Activated naive CD8-positive, alpha-beta T cell treated with anti-CD3 and anti-CD28 coated beads, Interleukin-2, amount 50 U/mL, for 24 hours (primary cell): ENCODE measurements around the gene SYVN1.

Experiments
- ATAC-seq: fragments of 150-1000 bp; cut with Tn5 transposase; one replicate; pipeline ENCODE4 v1.10.0; 2021
- DNase-seq: peaks from one replicate; pipeline ENCODE4 v3.0.0; 2021
- H3K27ac Mint-ChIP-seq: one replicate; pipeline ENCODE4 v1.8.0; 2021; ENCODE audit warnings: mild to moderate bottlenecking, mixed read lengths
- H3K27me3 Mint-ChIP-seq: one replicate; pipeline ENCODE4 v1.8.0; 2021; ENCODE audit warnings: mixed read lengths
- H3K36me3 Mint-ChIP-seq: one replicate; pipeline ENCODE4 v1.8.0; 2021; ENCODE audit warnings: low read depth, mixed read lengths
- H3K4me1 Mint-ChIP-seq: one replicate; pipeline ENCODE4 v1.8.0; 2021; ENCODE audit warnings: mixed read lengths
- H3K4me3 Mint-ChIP-seq: one replicate; pipeline ENCODE4 v1.8.0; 2021; ENCODE audit warnings: mild to moderate bottlenecking, moderate library complexity, mixed read lengths
- H3K9me3 Mint-ChIP-seq: one replicate; pipeline ENCODE4 v1.8.0; 2021; ENCODE audit warnings: mixed read lengths

SYVN1 gene

DNA sequence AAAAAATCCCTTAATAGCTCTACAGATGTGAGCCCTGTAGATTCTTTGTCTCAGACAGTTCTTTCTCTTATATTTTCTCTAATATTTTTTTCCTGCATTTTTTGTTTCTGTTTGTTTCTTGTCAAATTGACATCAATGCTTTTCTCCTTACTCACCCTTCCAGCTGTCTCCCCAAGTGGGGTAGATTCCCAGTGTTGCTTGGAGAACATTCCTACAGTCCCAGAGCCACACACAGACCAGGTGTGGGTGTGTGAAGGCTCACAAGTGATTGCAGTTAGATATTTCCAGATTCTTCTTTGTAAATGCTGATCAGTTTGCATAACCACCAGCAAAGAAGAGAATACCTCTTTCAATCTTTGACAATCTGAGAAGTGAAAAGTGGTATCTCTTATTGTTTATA lies 30.8 kb downstream of the SYVN1 start:
- H3K27ac Mint-ChIP-seq: peak overlapping the region; percentile 7
- no peak for DNase-seq
- no peaks in the 10 kb centered on the region for H3K9me3 Mint-ChIP-seq
- ATAC-seq: no peak
- no peak overlapping the region for H3K4me3 Mint-ChIP-seq
- no peaks in the 10 kb centered on the region for H3K27me3 Mint-ChIP-seq
- peaks cover 2% of the 10 kb centered on the region for H3K4me1 Mint-ChIP-seq
- peaks cover 19% of the 10 kb centered on the region for H3K36me3 Mint-ChIP-seq

GRCh38 chr11:65102142-65103095 lies 31.9 kb downstream of the SYVN1 start:
- DNase-seq: no peak
- Mint-ChIP-seq H3K27ac (no peak overlapping the region), H3K4me3 (no peak overlapping the region), H3K36me3 (peaks cover 21% of the 10 kb centered on the region), H3K9me3 (no peaks in the 10 kb centered on the region), H3K4me1 (peaks cover 4% of the 10 kb centered on the region), H3K27me3 (no peaks in the 10 kb centered on the region)
- no peak for ATAC-seq

- Mint-ChIP-seq H3K27ac (no peak overlapping the region), H3K36me3 (peaks cover 14% of the 10 kb centered on the region), H3K4me3 (no peak overlapping the region), H3K4me1 (peaks cover 12% of the 10 kb centered on the region), H3K9me3 (no peaks in the 10 kb centered on the region), H3K27me3 (no peaks in the 10 kb centered on the region)
- DNase-seq: no peak
- no peak for ATAC-seq
Observed at GRCh38 chr11:65100674-65101350, 33.5 kb downstream of the SYVN1 start.

DNA sequence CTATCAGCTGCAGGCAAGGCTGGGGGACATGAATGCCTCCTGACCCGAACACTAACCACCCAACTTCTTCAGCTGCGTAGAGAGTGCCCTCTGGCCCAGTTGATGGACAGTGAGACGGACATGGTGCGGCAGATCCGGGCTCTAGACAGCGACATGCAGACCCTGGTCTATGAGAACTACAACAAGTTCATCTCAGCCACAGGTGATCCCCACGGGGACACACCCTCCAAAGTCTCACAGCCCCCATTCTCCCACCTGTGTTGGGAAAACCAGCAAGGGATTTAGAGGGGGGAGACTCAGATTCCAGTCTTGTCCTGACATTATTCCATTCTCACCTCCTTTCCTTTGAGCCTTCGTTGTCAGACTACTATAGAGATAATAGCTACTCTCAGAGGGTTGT lies 37.4 kb downstream of the SYVN1 start:
- peaks cover 16% of the 10 kb centered on the region for H3K4me1 Mint-ChIP-seq
- peak overlapping the region; percentile 46 for H3K27ac Mint-ChIP-seq
- ATAC-seq: no peak

GRCh38 chr11:65095974-65096806 lies 38.1 kb downstream of the SYVN1 start, which contains the start of gene VPS51:
Gene VPS51, plus strand, starts transcription at chr11:65096214. Its CDS starts 37 bp downstream, at chr11:65096251.
- Mint-ChIP-seq H3K27ac (peak within 1 kb of the TSS; percentile 90), H3K36me3 (peaks cover 9% of the 10 kb centered on the region), H3K9me3 (no peaks in the 10 kb centered on the region), H3K4me3 (peak within 1 kb of the TSS; percentile 91), H3K27me3 (no peaks in the 10 kb centered on the region), H3K4me1 (peaks cover 16% of the 10 kb centered on the region)
- DNase-seq: peak; percentile 85
- peak; percentile 98 for ATAC-seq

More for the DNA sequence above, 37.4 kb downstream of the SYVN1 start:
- H3K4me3 Mint-ChIP-seq: peak overlapping the region; percentile 91
- no peaks in the 10 kb centered on the region for H3K27me3 Mint-ChIP-seq
- DNase-seq: no peak
- H3K9me3 Mint-ChIP-seq: no peaks in the 10 kb centered on the region
- peaks cover 9% of the 10 kb centered on the region for H3K36me3 Mint-ChIP-seq

DNA sequence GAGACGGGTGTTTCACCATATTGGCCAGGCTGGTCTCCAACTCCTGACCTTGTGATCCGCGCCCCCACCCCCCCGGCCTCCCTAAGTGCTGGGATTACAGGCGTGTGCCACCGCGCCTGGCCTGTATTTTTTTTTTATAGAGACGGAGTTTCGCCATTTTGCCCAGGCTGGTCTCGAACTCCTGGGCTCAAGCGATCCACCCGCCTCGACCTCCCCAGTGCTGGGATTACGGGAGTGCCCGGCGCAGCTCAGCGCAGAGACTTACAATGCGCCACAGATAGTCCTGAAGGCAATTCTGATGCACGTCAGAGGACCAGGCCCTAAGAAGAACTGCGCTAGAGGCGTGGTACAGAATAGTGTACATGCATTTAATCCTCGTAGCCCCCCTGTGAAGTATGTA lies 38.9 kb downstream of the SYVN1 start:
- no peaks in the 10 kb centered on the region for H3K27me3 Mint-ChIP-seq
- peaks cover 9% of the 10 kb centered on the region for H3K36me3 Mint-ChIP-seq
- H3K27ac Mint-ChIP-seq: peak overlapping the region; percentile 90
- peak overlapping the region; percentile 91 for H3K4me3 Mint-ChIP-seq
- peaks cover 16% of the 10 kb centered on the region for H3K4me1 Mint-ChIP-seq
- no peaks in the 10 kb centered on the region for H3K9me3 Mint-ChIP-seq
- DNase-seq (no peak), ATAC-seq (no peak)

DNA sequence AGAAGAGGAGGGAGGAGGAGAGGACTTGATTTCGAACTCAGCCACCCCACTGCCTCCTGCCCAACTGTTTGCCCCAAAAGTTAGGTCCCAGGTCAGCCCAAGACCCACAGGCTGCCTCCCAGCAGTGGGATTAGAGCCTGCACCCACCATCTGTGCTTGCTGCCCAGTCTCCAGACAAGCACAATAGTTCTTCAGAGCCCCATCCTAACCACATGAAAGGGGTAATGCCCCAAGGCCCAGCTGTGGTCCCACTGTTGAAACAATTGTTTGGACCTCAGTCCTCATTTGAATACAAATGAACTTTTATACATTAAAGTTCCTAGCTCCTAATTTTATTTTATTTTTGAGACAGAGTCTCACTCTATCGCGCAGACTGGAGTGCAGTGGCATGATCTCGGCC lies 43.7 kb downstream of the SYVN1 start:
- H3K36me3 Mint-ChIP-seq: peaks cover 12% of the 10 kb centered on the region
- no peak overlapping the region for H3K4me3 Mint-ChIP-seq
- no peak for DNase-seq
- H3K4me1 Mint-ChIP-seq: peaks cover 5% of the 10 kb centered on the region
- H3K27me3 Mint-ChIP-seq: no peaks in the 10 kb centered on the region
- H3K9me3 Mint-ChIP-seq: no peaks in the 10 kb centered on the region
- no peak overlapping the region for H3K27ac Mint-ChIP-seq
- no peak for ATAC-seq

DNA sequence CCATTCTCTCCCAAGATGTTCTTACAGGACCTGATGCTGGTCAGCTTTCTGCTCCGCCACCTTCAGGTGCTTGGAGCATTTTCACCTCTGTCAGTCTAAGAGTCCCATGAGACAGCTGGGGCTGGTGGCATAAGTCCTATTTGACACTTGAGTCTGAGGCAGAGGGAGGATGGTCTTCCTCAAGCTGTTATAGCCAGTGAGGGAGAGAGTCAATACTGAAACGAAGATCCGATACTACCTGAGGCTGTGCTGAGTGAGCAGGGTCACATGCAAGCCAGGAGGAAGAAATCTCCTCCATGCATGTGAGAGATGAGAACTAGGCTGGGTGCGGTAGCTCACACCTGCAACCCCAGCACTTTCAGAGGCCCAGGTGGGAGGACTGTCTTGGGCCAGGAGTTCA lies 44.7 kb downstream of the SYVN1 start:
- Mint-ChIP-seq H3K27ac (no peak overlapping the region), H3K4me3 (no peak overlapping the region), H3K4me1 (peaks cover 12% of the 10 kb centered on the region), H3K27me3 (no peaks in the 10 kb centered on the region), H3K36me3 (peaks cover 13% of the 10 kb centered on the region), H3K9me3 (no peaks in the 10 kb centered on the region)
- ATAC-seq (no peak), DNase-seq (no peak)

DNA sequence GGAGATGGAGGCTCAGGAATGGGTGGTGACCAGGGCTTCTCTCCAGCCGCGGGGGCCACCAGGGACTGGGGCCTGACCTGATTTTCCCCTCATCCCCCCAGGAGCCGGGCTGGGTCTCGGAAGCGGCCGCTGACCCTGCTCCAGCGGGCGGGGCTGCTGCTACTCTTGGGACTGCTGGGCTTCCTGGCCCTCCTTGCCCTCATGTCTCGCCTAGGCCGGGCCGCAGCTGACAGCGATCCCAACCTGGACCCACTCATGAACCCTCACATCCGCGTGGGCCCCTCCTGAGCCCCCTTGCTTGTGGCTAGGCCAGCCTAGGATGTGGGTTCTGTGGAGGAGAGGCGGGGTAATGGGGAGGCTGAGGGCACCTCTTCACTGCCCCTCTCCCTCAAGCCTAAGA lies 46.5 kb downstream of the SYVN1 start:
- Mint-ChIP-seq H3K4me1 (peaks cover 25% of the 10 kb centered on the region), H3K9me3 (no peaks in the 10 kb centered on the region), H3K27me3 (no peaks in the 10 kb centered on the region), H3K36me3 (peaks cover 25% of the 10 kb centered on the region), H3K4me3 (no peak overlapping the region), H3K27ac (no peak overlapping the region)
- ATAC-seq: no peak
- no peak for DNase-seq

GRCh38 chr11:65087216-65087615 lies 47.1 kb downstream of the SYVN1 start:
- H3K4me1 Mint-ChIP-seq: peaks cover 30% of the 10 kb centered on the region
- H3K4me3 Mint-ChIP-seq: no peak overlapping the region
- H3K27ac Mint-ChIP-seq: no peak overlapping the region
- no peaks in the 10 kb centered on the region for H3K9me3 Mint-ChIP-seq
- DNase-seq (no peak), ATAC-seq (no peak)
- H3K27me3 Mint-ChIP-seq: no peaks in the 10 kb centered on the region
- peaks cover 31% of the 10 kb centered on the region for H3K36me3 Mint-ChIP-seq

GRCh38 chr11:65086809-65087208 lies 47.5 kb downstream of the SYVN1 start:
- no peak overlapping the region for H3K4me3 Mint-ChIP-seq
- ATAC-seq (no peak), DNase-seq (no peak)
- H3K27me3 Mint-ChIP-seq: no peaks in the 10 kb centered on the region
- no peaks in the 10 kb centered on the region for H3K9me3 Mint-ChIP-seq
- peaks cover 34% of the 10 kb centered on the region for H3K4me1 Mint-ChIP-seq
- peaks cover 35% of the 10 kb centered on the region for H3K36me3 Mint-ChIP-seq
- no peak overlapping the region for H3K27ac Mint-ChIP-seq

- H3K4me1 Mint-ChIP-seq: peaks cover 46% of the 10 kb centered on the region
- no peaks in the 10 kb centered on the region for H3K27me3 Mint-ChIP-seq
- DNase-seq (no peak), ATAC-seq (no peak)
- H3K4me3 Mint-ChIP-seq: peak overlapping the region; percentile 98
- peaks cover 47% of the 10 kb centered on the region for H3K36me3 Mint-ChIP-seq
- no peaks in the 10 kb centered on the region for H3K9me3 Mint-ChIP-seq
- peak overlapping the region; percentile 97 for H3K27ac Mint-ChIP-seq
Observed at GRCh38 chr11:65085446-65085845, 48.9 kb downstream of the SYVN1 start.

- H3K4me1 Mint-ChIP-seq: peaks cover 50% of the 10 kb centered on the region
- peak overlapping the region; percentile 97 for H3K27ac Mint-ChIP-seq
- H3K4me3 Mint-ChIP-seq: peak overlapping the region; percentile 98
- ATAC-seq (no peak), DNase-seq (no peak)
- no peaks in the 10 kb centered on the region for H3K27me3 Mint-ChIP-seq
- peaks cover 53% of the 10 kb centered on the region for H3K36me3 Mint-ChIP-seq
- no peaks in the 10 kb centered on the region for H3K9me3 Mint-ChIP-seq
Observed at GRCh38 chr11:65084598-65085375, 49.5 kb downstream of the SYVN1 start.
